Ectodermal cell (in vitro differentiated cells): ENCODE data around the gene ELK3.

Experiments
- H3K27ac ChIP-seq: 2 replicates; pipeline ENCODE4 v1.7.0; 2013; ENCODE audit warnings: mild to moderate bottlenecking, low read depth, low read length; ENCODE audit not compliant: insufficient read depth, poor library complexity, severe bottlenecking
- H3K27me3 ChIP-seq: 2 replicates; pipeline ENCODE4 v1.7.0; 2013; ENCODE audit warnings: mild to moderate bottlenecking, low read length; ENCODE audit not compliant: insufficient read depth, control insufficient read depth, poor library complexity, severe bottlenecking
- H3K36me3 ChIP-seq: one replicate; pipeline ENCODE4 v1.7.0; 2013; ENCODE audit warnings: low read length; ENCODE audit not compliant: control insufficient read depth, insufficient read depth
- H3K4me1 ChIP-seq: one replicate; pipeline ENCODE4 v1.7.0; 2013; ENCODE audit warnings: low read length; ENCODE audit not compliant: control insufficient read depth, insufficient read depth
- H3K4me3 ChIP-seq: 2 replicates; pipeline ENCODE4 v1.7.0; 2013; ENCODE audit warnings: low read depth, low read length, control low read depth; ENCODE audit not compliant: insufficient read depth
- H3K9me3 ChIP-seq: 2 replicates; pipeline ENCODE4 v1.7.0; 2013; ENCODE audit warnings: mild to moderate bottlenecking, low read length, moderate library complexity; ENCODE audit not compliant: control insufficient read depth
- WGBS, 2 experiments: methylation state at CpG; one replicate each; pipeline ENCODE4 v1.1.7; 2013; ENCODE audit warnings: missing lambda C conversion rate in 2 of 2; 5-methylcytosine and 5-hydroxymethylcytosine counted together

Gene ELK3

GRCh38 chr12:96223411-96224218 is 29.4 kb downstream of the ELK3 start:
- Histone ChIP-seq H3K4me3 (no peak overlapping the region), H3K4me1 (no peaks in the 10 kb centered on the region), H3K27me3 (no peaks in the 10 kb centered on the region), H3K9me3 (no peaks in the 10 kb centered on the region), H3K27ac (no peak overlapping the region), H3K36me3 (no peaks in the 10 kb centered on the region)
- WGBS, 2 experiments, result 90 to 92% methylated on average over 16 of the region's 16 CpGs

DNA sequence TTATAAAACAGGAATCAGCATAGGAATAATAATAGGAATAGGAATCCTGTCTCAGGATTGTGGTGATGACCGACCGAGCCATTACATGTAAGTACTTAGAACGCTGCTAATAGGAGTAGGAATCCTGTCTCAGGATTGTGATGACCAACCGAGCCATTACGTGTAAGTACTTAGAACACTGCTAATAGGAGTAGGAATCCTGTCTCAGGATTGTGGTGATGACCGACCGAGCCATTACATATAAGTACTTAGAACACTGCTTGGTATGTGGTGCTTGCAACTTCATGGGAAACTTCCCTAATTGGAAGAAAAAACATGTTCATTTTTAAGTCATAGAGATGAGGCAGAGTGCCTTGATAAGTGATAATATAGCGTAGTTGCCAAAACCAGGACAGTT is 30.0 kb downstream of the ELK3 start:
- H3K36me3 ChIP-seq, result no peaks in the 10 kb centered on the region
- 95 to 96% methylated on average over 8 of the region's 8 CpGs for WGBS, 2 experiments
- H3K4me3 ChIP-seq, result no peak overlapping the region
- no peak overlapping the region for H3K27ac ChIP-seq
- H3K27me3 ChIP-seq, result no peaks in the 10 kb centered on the region
- H3K4me1 ChIP-seq, result no peaks in the 10 kb centered on the region
- no peaks in the 10 kb centered on the region for H3K9me3 ChIP-seq

- Histone ChIP-seq H3K27me3 (no peaks in the 10 kb centered on the region), H3K4me3 (no peak overlapping the region), H3K36me3 (no peaks in the 10 kb centered on the region), H3K9me3 (no peaks in the 10 kb centered on the region), H3K4me1 (no peaks in the 10 kb centered on the region), H3K27ac (no peak overlapping the region)
- WGBS, 2 experiments, result 87 to 90% methylated on average over 7 of the region's 7 CpGs
These were observed 31.1 kb downstream of the ELK3 start for GRCh38 chr12:96225044-96225855.

GRCh38 chr12:96225994-96226399 is 31.8 kb downstream of the ELK3 start:
- Histone ChIP-seq H3K27me3 (no peaks in the 10 kb centered on the region), H3K9me3 (no peaks in the 10 kb centered on the region), H3K4me3 (no peak overlapping the region), H3K4me1 (no peaks in the 10 kb centered on the region), H3K27ac (no peak overlapping the region), H3K36me3 (no peaks in the 10 kb centered on the region)
- WGBS, 2 experiments, result 92 to 93% methylated on average over 1 of the region's 1 CpG

DNA sequence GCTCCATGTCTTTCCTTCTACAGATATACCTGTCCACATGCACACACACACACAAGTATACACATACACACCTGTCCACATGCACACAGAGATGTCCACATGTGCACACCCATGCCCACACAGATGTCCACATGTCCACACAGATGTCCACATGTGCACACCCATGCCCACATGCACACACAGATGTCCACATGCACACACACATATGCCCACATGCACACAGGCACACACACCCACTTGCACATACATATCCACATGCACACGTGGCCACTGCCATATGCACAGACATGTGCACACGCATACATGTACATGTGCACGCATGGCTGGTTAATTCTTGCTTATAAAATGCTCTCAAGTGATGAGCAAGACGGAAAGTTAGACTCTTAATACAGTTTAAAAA is 32.2 kb downstream of the ELK3 start:
- WGBS, 2 experiments, result 92 to 93% methylated on average over 4 of the region's 4 CpGs
- no peaks in the 10 kb centered on the region for H3K4me1 ChIP-seq
- H3K4me3 ChIP-seq, result no peak overlapping the region
- no peaks in the 10 kb centered on the region for H3K9me3 ChIP-seq
- no peak overlapping the region for H3K27ac ChIP-seq
- H3K27me3 ChIP-seq, result no peaks in the 10 kb centered on the region
- H3K36me3 ChIP-seq, result no peaks in the 10 kb centered on the region

DNA sequence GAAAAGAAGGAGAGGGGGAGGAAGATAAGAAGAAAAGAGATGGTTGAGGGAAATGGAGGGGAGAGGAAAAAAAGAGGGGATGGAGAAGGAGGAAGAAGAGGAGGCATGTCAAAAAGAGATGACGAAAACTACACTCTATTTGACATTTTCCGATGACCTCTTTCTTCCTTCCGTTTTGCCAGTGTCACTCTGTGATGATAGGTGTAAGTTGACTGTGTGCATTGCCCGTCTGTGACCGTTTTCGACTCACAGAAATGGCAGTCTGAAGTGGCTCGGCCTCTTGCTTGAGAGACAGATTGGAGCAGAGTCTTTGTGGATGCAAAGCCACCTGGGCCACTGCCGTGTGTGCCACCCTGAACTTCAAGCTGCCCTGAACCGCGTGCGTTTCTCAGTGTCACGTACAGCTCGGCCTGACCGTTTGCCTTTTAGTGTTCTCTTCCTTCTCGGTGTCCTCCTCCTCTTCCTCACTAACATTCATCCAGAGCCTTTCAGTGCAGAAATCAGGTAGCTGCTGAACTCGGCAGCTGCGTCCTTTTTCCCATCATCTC is 32.7 kb downstream of the ELK3 start:
- Histone ChIP-seq H3K9me3 (no peaks in the 10 kb centered on the region), H3K4me3 (no peak overlapping the region), H3K27ac (no peak overlapping the region), H3K4me1 (no peaks in the 10 kb centered on the region), H3K27me3 (no peaks in the 10 kb centered on the region), H3K36me3 (no peaks in the 10 kb centered on the region)
- WGBS, 2 experiments, result 92 to 94% methylated on average over 17 of the region's 17 CpGs

DNA sequence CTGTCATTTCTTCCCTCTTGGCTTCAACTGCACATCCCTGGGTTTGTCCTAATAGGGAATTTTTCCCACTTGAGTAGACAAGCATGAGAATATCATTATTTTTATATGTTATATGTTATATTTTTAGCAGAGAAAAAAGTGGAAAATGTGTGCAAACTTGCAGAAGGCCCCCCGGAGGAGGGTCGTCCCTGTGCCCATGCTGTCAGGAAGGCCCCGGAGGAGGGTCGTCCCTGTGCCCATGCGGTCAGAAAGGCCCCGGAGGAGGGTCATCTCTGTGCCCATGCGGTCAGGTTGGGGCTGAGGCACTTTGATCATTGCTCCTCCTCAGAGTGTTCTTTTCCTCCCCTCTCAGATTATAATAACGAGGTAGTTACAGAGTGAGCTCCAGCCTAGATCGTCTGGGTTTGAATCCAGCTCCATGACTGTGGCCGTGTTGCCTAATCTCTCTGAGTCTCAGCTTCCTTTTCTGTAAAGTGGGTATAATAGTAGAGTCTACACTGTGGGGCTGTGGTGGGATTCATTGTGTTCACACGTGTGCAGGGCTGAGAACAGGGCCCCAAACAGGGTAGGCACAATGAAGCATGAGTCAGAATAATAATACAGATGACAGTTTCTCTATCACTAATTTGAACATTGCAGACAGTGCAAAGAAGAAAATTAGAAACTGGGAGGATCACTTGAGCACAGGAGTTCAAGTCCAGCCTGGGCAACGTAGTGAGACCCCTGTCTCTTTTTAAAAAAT is 33.4 kb downstream of the ELK3 start:
- no peaks in the 10 kb centered on the region for H3K9me3 ChIP-seq
- H3K36me3 ChIP-seq, result no peaks in the 10 kb centered on the region
- H3K27me3 ChIP-seq, result no peaks in the 10 kb centered on the region
- WGBS, 2 experiments, result 83 to 85% methylated on average over 12 of the region's 12 CpGs
- no peak overlapping the region for H3K4me3 ChIP-seq
- no peak overlapping the region for H3K27ac ChIP-seq
- no peaks in the 10 kb centered on the region for H3K4me1 ChIP-seq

GRCh38 chr12:96228566-96229248 is 34.5 kb downstream of the ELK3 start:
- H3K4me3 ChIP-seq, result no peak overlapping the region
- no peaks in the 10 kb centered on the region for H3K4me1 ChIP-seq
- no peaks in the 10 kb centered on the region for H3K36me3 ChIP-seq
- H3K27ac ChIP-seq, result no peak overlapping the region
- 88 to 89% methylated on average over 12 of the region's 12 CpGs for WGBS, 2 experiments
- no peaks in the 10 kb centered on the region for H3K9me3 ChIP-seq
- H3K27me3 ChIP-seq, result no peaks in the 10 kb centered on the region

GRCh38 chr12:96230646-96231045 is 36.5 kb downstream of the ELK3 start:
- no peaks in the 10 kb centered on the region for H3K9me3 ChIP-seq
- no peaks in the 10 kb centered on the region for H3K36me3 ChIP-seq
- no peak overlapping the region for H3K4me3 ChIP-seq
- H3K4me1 ChIP-seq, result no peaks in the 10 kb centered on the region
- 92 to 94% methylated on average over 13 of the region's 13 CpGs for WGBS, 2 experiments
- no peak overlapping the region for H3K27ac ChIP-seq
- H3K27me3 ChIP-seq, result no peaks in the 10 kb centered on the region
